KOPT-K1 (cell line): ENCODE results near the gene KIF18A.
"Not testable (repeated sequence)": the region's sequence is repeated elsewhere in the genome, so short reads cannot be mapped to it uniquely, and the experiment has no call there.

ENCODE experiments used
- H3K27ac ChIP-seq: fragments of 200-600 bp; sonication (generic); 2 replicates; pipeline ENCODE4 v1.5.1; 2016; ENCODE audit warnings: antibody characterized with exemption, mild to moderate bottlenecking, low read depth, low read length; ENCODE audit not compliant: poor library complexity, severe bottlenecking
- H3K36me3 ChIP-seq: fragments of 200-600 bp; sonication (generic); 2 replicates; pipeline ENCODE4 v1.5.1; 2017; ENCODE audit warnings: antibody characterized with exemption, mild to moderate bottlenecking, low read length, moderate library complexity; ENCODE audit not compliant: insufficient read depth
- H3K9me3 ChIP-seq: fragments of 200-600 bp; sonication (generic); 2 replicates; pipeline ENCODE4 v1.5.1; 2017; ENCODE audit warnings: antibody characterized with exemption, low read length, mild to moderate bottlenecking; ENCODE audit not compliant: insufficient read depth, poor library complexity, severe bottlenecking

Gene KIF18A

GRCh38 chr11:28117712-28118111, 9.8 kb upstream of the KIF18A start:
- no peaks in the 10 kb centered on the region for H3K9me3 ChIP-seq
- no peak overlapping the region for H3K27ac ChIP-seq
- H3K36me3 ChIP-seq, result peaks cover 45% of the 10 kb centered on the region

DNA sequence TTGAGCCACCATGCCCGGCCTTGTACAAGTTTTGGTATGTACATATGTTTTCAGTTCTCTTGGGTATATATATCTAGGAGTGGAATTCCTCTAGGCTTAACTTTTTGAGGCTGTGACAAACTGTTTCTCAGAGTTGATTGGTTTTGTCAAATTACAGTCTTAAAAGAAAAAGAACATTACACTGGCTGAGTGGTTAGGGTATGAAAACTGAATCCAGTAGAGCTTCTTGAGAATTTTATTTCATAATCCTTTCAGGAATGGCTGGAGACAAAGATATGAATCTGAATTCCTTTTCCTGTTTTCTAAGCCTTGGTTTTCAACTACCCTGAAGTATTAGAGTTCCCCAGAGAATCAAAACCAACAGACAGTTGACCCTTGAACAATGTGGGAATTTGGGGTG, 6.8 kb upstream of the KIF18A start:
- Histone ChIP-seq H3K27ac (no peak overlapping the region), H3K36me3 (peaks cover 54% of the 10 kb centered on the region)

GRCh38 chr11:28114116-28114515, 6.2 kb upstream of the KIF18A start:
- Histone ChIP-seq H3K36me3 (peaks cover 54% of the 10 kb centered on the region), H3K27ac (no peak overlapping the region), H3K9me3 (no peaks in the 10 kb centered on the region)

More for the DNA sequence above, 6.8 kb upstream of the KIF18A start:
- no peaks in the 10 kb centered on the region for H3K9me3 ChIP-seq

GRCh38 chr11:28110821-28111200, 2.9 kb upstream of the KIF18A start:
- peak overlapping the region; percentile 78 for H3K27ac ChIP-seq
- peaks cover 32% of the 10 kb centered on the region for H3K36me3 ChIP-seq
- no peaks in the 10 kb centered on the region for H3K9me3 ChIP-seq

- Histone ChIP-seq H3K9me3 (no peaks in the 10 kb centered on the region), H3K36me3 (peaks cover 27% of the 10 kb centered on the region), H3K27ac (peak overlapping the region; percentile 78)
These were observed 2.3 kb upstream of the KIF18A start for GRCh38 chr11:28110108-28110820.

DNA sequence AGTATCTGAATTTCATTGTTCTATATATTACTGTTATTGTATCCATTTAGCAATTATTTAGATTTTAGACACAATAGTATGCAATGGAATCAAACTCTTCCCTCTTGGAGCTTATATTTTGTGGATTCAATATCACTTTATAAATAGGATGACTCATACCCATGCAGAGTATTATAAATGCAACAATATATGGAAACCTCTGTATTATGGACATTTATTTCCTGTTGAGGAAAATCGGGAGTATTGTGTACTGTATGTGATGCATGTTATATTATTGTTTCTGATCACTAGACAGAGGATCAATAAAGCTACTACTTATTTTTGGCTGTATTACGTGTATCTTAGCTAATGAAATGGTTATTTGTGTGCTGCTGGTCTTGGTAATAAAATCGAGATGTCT, 1.0 kb upstream of the KIF18A start:
- H3K36me3 ChIP-seq, result peaks cover 14% of the 10 kb centered on the region
- no peaks in the 10 kb centered on the region for H3K9me3 ChIP-seq
- H3K27ac ChIP-seq, result peak overlapping the region; percentile 85

DNA sequence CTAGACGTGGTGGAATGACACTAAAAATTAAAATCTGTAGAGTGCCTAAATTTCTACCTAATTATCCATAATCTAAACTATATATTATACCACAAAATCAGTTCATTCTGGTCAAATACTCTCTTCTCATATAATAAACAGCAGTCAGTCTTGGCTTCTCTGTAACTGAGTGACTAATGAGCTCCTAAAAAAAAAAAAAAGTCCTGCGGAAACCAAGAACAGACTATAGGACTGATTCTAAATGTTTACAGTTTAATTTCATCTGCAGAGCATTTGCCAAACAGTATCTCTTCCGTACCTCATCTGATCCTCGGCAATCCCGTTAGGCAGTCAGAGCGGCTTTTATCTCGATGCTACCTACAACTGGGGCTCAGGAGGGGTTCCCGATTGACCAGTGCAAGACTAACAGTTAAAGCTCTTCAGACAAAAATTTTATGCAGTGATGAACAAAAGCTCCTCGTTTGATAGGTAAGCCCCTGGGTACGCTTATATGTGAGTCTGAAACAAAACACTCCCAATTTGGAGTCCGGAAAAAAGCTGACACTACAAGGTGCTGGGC, 686 bp downstream of the KIF18A start:
- H3K27ac ChIP-seq, result peak overlapping the region; percentile 85

GRCh38 chr11:28106353-28107043, 1.5 kb downstream of the KIF18A start:
- H3K9me3 ChIP-seq, result no peaks in the 10 kb centered on the region
- H3K36me3 ChIP-seq, result no peaks in the 10 kb centered on the region; the same call in 1 of the 2 replicates
- H3K27ac ChIP-seq, result peak overlapping the region; percentile 85

More for the DNA sequence above, 686 bp downstream of the KIF18A start:
- H3K9me3 ChIP-seq, result no peaks in the 10 kb centered on the region
- H3K36me3 ChIP-seq, result 0 out of 2 replicates have a peak, but pooled peaks cover 5% of the 10 kb centered on the region

GRCh38 chr11:28105869-28106268, 2.1 kb downstream of the KIF18A start:
- H3K36me3 ChIP-seq, result no peaks in the 10 kb centered on the region; the same call in 1 of the 2 replicates
- peak overlapping the region; percentile 85 for H3K27ac ChIP-seq
- no peaks in the 10 kb centered on the region for H3K9me3 ChIP-seq

DNA sequence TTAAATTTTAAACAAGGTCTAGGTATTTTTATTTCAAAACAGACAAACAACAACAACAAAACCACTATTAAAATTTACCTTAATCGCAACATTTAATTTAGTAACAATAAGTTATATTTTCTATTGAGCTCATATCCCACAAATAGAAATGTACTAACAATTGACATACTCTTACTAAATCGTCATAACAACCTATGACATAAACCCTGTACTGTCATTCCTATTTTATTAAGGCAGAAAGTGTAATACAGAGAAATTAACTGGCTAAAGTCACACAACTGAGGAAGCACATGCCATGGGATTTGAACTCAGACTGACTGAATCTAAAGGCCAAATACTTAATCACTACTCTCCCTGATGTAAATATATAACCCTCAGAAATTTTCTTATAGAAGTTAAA, 3.0 kb downstream of the KIF18A start:
- H3K27ac ChIP-seq, result no peak overlapping the region
- no peaks in the 10 kb centered on the region for H3K9me3 ChIP-seq
- H3K36me3 ChIP-seq, result no peaks in the 10 kb centered on the region; the same call in 1 of the 2 replicates

GRCh38 chr11:28104425-28104824, 3.5 kb downstream of the KIF18A start:
- Histone ChIP-seq H3K36me3 (no peaks in the 10 kb centered on the region; the same call in 1 of the 2 replicates), H3K9me3 (no peaks in the 10 kb centered on the region), H3K27ac (no peak overlapping the region)

GRCh38 chr11:28102300-28102699, 5.7 kb downstream of the KIF18A start:
- not testable (repeated sequence) for H3K27ac ChIP-seq, H3K9me3 ChIP-seq
- H3K36me3 ChIP-seq, result peaks cover 11% of the 10 kb centered on the region

GRCh38 chr11:28100665-28101064, 7.3 kb downstream of the KIF18A start:
- Histone ChIP-seq H3K27ac (no peak overlapping the region), H3K36me3 (peaks cover 27% of the 10 kb centered on the region), H3K9me3 (no peaks in the 10 kb centered on the region)

- Histone ChIP-seq H3K9me3 (no peaks in the 10 kb centered on the region), H3K27ac (no peak overlapping the region), H3K36me3 (peaks cover 37% of the 10 kb centered on the region)
These were observed 8.2 kb downstream of the KIF18A start for GRCh38 chr11:28099715-28100114.

- peaks cover 51% of the 10 kb centered on the region for H3K36me3 ChIP-seq
- H3K27ac ChIP-seq, result no peak overlapping the region
These were observed 9.7 kb downstream of the KIF18A start for GRCh38 chr11:28098257-28098656.

More at GRCh38 chr11:28098257-28098656, 9.7 kb downstream of the KIF18A start:
- no peaks in the 10 kb centered on the region for H3K9me3 ChIP-seq
